Subcutaneous adipose tissue (tissue), 4 donors: ENCODE measurements around the gene SLC38A8. TPM values are rescaled to one million over a fixed set of nuclear protein-coding genes. Genes with fewer than 3 reads are reported as not detected.

Source experiments
- total RNA-seq, 4 donors: library from RNA; depleted of rRNA; stranded (reverse); fragments of >200 nt; gene quantifications; one replicate each; pipeline ENCODE4 v1.1.0, GENCODE V29; 2016
- TF ChIP-seq, protein P1 (sequence below): fragments of 450-650 bp; IDR thresholded peaks from one replicate; pipeline ENCODE4 v1.5.1; 2016; ENCODE audit warnings: low read depth, mild to moderate bottlenecking, control low read depth, antibody characterized with exemption, moderate library complexity

SLC38A8 gene
- total RNA-seq, 4 donors from 2014 or later = not detected

- TF ChIP-seq, protein P1, sequence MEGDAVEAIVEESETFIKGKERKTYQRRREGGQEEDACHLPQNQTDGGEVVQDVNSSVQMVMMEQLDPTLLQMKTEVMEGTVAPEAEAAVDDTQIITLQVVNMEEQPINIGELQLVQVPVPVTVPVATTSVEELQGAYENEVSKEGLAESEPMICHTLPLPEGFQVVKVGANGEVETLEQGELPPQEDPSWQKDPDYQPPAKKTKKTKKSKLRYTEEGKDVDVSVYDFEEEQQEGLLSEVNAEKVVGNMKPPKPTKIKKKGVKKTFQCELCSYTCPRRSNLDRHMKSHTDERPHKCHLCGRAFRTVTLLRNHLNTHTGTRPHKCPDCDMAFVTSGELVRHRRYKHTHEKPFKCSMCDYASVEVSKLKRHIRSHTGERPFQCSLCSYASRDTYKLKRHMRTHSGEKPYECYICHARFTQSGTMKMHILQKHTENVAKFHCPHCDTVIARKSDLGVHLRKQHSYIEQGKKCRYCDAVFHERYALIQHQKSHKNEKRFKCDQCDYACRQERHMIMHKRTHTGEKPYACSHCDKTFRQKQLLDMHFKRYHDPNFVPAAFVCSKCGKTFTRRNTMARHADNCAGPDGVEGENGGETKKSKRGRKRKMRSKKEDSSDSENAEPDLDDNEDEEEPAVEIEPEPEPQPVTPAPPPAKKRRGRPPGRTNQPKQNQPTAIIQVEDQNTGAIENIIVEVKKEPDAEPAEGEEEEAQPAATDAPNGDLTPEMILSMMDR = no peak
These were observed 387 bp upstream of the SLC38A8 start for GRCh38 chr16:84042879-84043485.

GRCh38 chr16:84041881-84042280 lies 714 bp downstream of the SLC38A8 start:
- TF ChIP-seq, protein P1 = no peak

DNA sequence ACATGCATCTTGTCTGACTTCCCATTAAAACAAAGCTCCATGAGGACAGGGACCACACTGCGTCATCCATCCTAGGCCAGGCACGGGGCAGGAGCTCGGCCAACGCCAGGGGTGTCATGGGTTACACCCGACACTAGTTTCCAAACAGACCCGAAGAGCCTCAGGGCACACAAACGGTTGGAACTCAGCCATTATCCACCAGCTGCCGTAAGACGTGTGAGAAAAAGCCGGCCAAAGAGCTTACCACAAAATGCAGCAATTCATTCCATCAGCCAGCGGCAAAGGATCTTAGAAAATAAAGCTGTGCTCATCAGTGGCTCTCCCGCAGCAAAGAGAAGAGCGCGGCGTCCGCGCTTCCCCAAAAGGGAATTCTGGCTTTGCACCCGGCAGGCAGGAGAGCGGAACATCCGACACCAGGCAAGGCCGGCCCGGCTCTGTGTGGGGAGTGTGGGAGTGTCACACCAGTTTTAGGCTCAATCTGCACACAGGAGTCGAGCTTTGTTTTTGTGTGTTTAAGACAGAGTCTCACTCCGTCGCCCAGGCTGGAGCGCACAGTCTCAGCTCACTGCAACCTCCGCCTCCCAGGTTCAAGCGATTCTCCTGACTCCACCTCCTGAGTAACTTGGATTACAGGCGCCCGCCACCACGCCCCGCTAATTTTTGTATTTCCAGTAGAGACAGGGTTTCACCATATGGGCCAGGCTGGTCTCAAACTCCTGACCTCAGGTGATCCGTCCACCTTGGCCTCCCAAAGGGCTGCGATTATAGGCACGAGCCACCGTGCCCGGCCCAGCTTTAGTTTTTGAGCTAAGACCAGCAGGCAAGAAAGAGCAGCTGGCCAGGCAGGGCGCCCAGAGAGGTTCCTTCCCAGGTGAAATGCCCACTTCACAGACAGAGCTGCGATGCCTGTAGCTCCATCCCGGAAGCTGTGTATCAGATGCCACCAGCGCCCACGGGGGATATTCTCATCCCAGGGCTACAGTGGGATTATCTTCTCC lies 1.5 kb downstream of the SLC38A8 start:
- TF ChIP-seq, protein P1 = no peak

GRCh38 chr16:84040226-84040822 lies 2.3 kb downstream of the SLC38A8 start:
- TF ChIP-seq, protein P1 = no peak

DNA sequence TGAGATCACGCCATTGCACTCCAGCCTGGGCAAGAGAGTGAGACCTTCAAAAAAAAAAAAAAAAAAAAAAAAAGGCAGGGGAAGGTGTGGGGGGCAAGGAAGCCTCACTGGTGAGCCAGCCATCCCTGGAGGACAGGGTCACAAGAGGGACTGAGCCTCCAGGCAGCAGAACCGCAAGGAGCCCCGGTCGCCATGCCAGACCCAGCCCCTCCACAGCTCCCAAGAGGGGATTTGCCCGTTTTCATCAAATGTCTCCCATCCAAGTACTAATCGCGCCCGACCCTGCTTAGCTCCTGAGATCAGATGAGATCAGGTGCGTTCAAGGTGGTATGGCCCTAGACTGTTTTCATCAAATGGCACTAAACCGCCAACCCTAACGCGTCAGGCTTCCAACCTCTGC lies 2.9 kb downstream of the SLC38A8 start:
- TF ChIP-seq, protein P1 = no peak

DNA sequence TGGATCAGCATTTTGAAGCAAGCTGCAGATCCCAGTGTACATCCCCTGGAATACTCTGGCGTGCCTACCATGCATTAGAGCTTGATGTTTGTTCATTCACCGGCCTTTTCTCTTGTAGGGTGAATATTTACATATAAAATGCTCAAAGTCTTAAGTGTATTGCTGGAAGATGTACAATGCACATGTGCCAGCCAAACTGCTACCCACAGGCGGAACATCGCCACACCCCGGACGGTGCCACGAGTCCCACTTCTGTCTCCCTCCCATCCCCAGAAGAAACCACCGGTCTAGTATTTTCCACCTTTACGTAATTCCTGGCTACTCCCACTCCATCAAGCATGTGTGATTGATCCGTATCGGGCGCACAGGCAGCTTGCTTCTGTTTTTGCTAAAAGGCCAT lies 4.1 kb downstream of the SLC38A8 start:
- TF ChIP-seq, protein P1 = no peak

GRCh38 chr16:84036982-84037425 lies 5.6 kb downstream of the SLC38A8 start:
- TF ChIP-seq, protein P1 = no peak
